HCT116 (cell line): Measurements from ENCODE around the gene RPUSD2. TPM values are rescaled to one million over a fixed set of nuclear protein-coding genes. Genes with fewer than 3 reads are reported as not detected.

Source experiments
- ATAC-seq: fragments of 200-7000 bp; cut with Tn5 transposase; 2 replicates; pipeline ENCODE4 v1.9.1; 2020; ENCODE audit warnings: mild to moderate bottlenecking, moderate library complexity
- BruUV-seq: library from RNA; stranded (reverse); fragments of 400-500 nt; replicated peaks from 2 replicates; lab custom pipeline; 2021; lab: Mats Ljungman, UMichigan
- CTCF ChIA-PET: fragments of 300-600 bp; sonication (Branson Sonifier 250); formaldehyde crosslinking; loops from one replicate; lab custom pipeline; 2021; ENCODE audit warnings: antibody characterized with exemption; lab: Charles Lee
- POLR2A ChIA-PET: fragments of 300-600, 350-600 bp; sonication (Branson Sonifier 250); formaldehyde crosslinking; loops from one replicate; lab custom pipeline; 2021; ENCODE audit warnings: antibody characterized with exemption; lab: Charles Lee
- RAD21 ChIA-PET, 2 experiments: fragments of 300-600 bp; sonication (Branson Sonifier 250); formaldehyde crosslinking; loops; one replicate each; lab custom pipeline; 2023; ENCODE audit warnings: low total read pairs in 2 of 2; ENCODE audit not compliant: uncharacterized antibody in 2 of 2, unreplicated experiment in 2 of 2, low non-redundant PET in 1 of 2; lab: Charles Lee
- DNase-seq: peaks from one replicate; pipeline ENCODE4 v3.0.0-alpha.2; 2010; ENCODE audit warnings: low read depth, low spot score
- H2AFZ ChIP-seq: fragments of 200-600 bp; shearing (Covaris generic), sonication (generic); 2 replicates; pipeline ENCODE4 v1.6.1; 2017; ENCODE audit warnings: low read depth, mixed run types, mixed read lengths, antibody characterized with exemption, low read length; ENCODE audit not compliant: poor library complexity, severe bottlenecking
- H3K27ac ChIP-seq: 2 replicates; pipeline ENCODE4 v1.5.1; 2012; ENCODE audit warnings: low read depth, low read length
- H3K27me3 ChIP-seq: fragments of 200-600 bp; sonication (generic); 2 replicates; pipeline ENCODE4 v1.6.1; 2016; ENCODE audit warnings: mixed run types, low read length, mixed read lengths; ENCODE audit not compliant: insufficient read depth
- H3K36me3 ChIP-seq, 2 experiments: fragments of 200-500 bp in 1 of 2; fragments of 200-600 bp in 1 of 2; sonication (Bioruptor generic) in 1 of 2; sonication (generic) in 1 of 2; 2 replicates each; pipeline versions ENCODE4 v1.5.1 to v1.6.1; 2014 to 2016; ENCODE audit warnings: low read length in 2 of 2, inconsistent platforms in 1 of 2, mixed read lengths in 1 of 2, mixed run types in 1 of 2; ENCODE audit not compliant: insufficient read depth in 2 of 2, control insufficient read depth in 1 of 2
- H3K4me1 ChIP-seq, 2 experiments: fragments of 200-600 bp in 1 of 2; sonication (generic) in 1 of 2; 2 replicates each; pipeline versions ENCODE4 v1.5.1 to v1.6.1; 2012 to 2017; ENCODE audit warnings: low read length in 2 of 2, inconsistent platforms in 1 of 2, mild to moderate bottlenecking in 1 of 2, mixed read lengths in 1 of 2, mixed run types in 1 of 2, moderate library complexity in 1 of 2; ENCODE audit not compliant: insufficient read depth in 2 of 2, control insufficient read depth in 1 of 2
- H3K4me2 ChIP-seq: fragments of 200-600 bp; sonication (generic); 2 replicates; pipeline ENCODE4 v1.6.1; 2017; ENCODE audit warnings: mixed run types, low read length, mixed read lengths
- H3K4me3 ChIP-seq, 2 experiments: fragments of 200-600 bp in 1 of 2; sonication (generic) in 1 of 2; replicated peaks in 1 of 2; 2 replicates each; pipeline ENCODE4 v1.5.1; 2011 to 2016; ENCODE audit warnings: low read length in 2 of 2, control low read depth in 1 of 2, low read depth in 1 of 2, mild to moderate bottlenecking in 1 of 2, mixed read lengths in 1 of 2, mixed run types in 1 of 2
- H3K79me2 ChIP-seq: fragments of 200-600 bp; sonication (generic); 2 replicates; pipeline ENCODE4 v1.6.1; 2017; ENCODE audit warnings: mild to moderate bottlenecking, mixed run types, low read length, moderate library complexity, mixed read lengths; ENCODE audit not compliant: insufficient read depth
- H3K9ac ChIP-seq: fragments of 200-600 bp; sonication (generic); 2 replicates; pipeline ENCODE4 v1.6.1; 2016; ENCODE audit warnings: low read length, mixed read lengths
- H3K9me2 ChIP-seq: fragments of 200-600 bp; sonication (generic), shearing (Covaris generic); 2 replicates; pipeline ENCODE4 v1.6.1; 2017; ENCODE audit warnings: mixed run types, mild to moderate bottlenecking, moderate library complexity; ENCODE audit not compliant: insufficient read depth
- H3K9me3 ChIP-seq, 2 experiments: fragments of 200-500 bp in 1 of 2; fragments of 200-600 bp in 1 of 2; sonication (Bioruptor generic) in 1 of 2; sonication (generic) in 1 of 2; 2 replicates each; pipeline ENCODE4 v1.6.1; 2014 to 2017; ENCODE audit warnings: low read length in 2 of 2, mixed read lengths in 2 of 2, inconsistent platforms in 1 of 2, low read depth in 1 of 2, mild to moderate bottlenecking in 1 of 2, mixed run types in 1 of 2, moderate library complexity in 1 of 2; ENCODE audit not compliant: control insufficient read depth in 1 of 2, insufficient read depth in 1 of 2
- H4K20me1 ChIP-seq: fragments of 200-600 bp; sonication (generic), shearing (Covaris generic); 2 replicates; pipeline ENCODE4 v1.6.1; 2017; ENCODE audit warnings: mixed run types, mild to moderate bottlenecking, moderate library complexity; ENCODE audit not compliant: insufficient read depth
- ATF3 ChIP-seq: IDR thresholded peaks from 2 replicates; pipeline ENCODE4 v1.6.1; 2012
- CEBPB ChIP-seq: IDR thresholded peaks from 2 replicates; pipeline ENCODE4 v1.6.1; 2012; ENCODE audit warnings: low read depth
- JUND ChIP-seq: IDR thresholded peaks from 2 replicates; pipeline ENCODE4 v1.6.1; 2012
- MAX ChIP-seq: IDR thresholded peaks from 2 replicates; pipeline ENCODE4 v1.6.1; 2012
- POLR2AphosphoS5 ChIP-seq: IDR thresholded peaks from 2 replicates; pipeline ENCODE4 v1.6.1; 2011; ENCODE audit warnings: mild to moderate bottlenecking, low read depth, low read length, moderate library complexity
- RAD21 ChIP-seq: IDR thresholded peaks from 2 replicates; pipeline ENCODE4 v1.6.1; 2012; ENCODE audit warnings: low read depth, mild to moderate bottlenecking
- REST ChIP-seq: IDR thresholded peaks from 2 replicates; pipeline ENCODE4 v1.6.1; 2012; ENCODE audit warnings: low read depth
- SP1 ChIP-seq: IDR thresholded peaks from 2 replicates; pipeline ENCODE4 v1.6.1; 2012; ENCODE audit warnings: low read depth
- TCF7L2 ChIP-seq: IDR thresholded peaks from 2 replicates; pipeline ENCODE4 v1.7.0; 2011; ENCODE audit warnings: borderline replicate concordance, inconsistent platforms; ENCODE audit not compliant: insufficient read depth, insufficient read length; ENCODE audit errors: extremely low read depth
- YY1 ChIP-seq: IDR thresholded peaks from 2 replicates; pipeline ENCODE4 v1.6.1; 2011; ENCODE audit warnings: low read length, low read depth, moderate library complexity, mild to moderate bottlenecking; ENCODE audit not compliant: insufficient replicate concordance; ENCODE audit errors: extremely low read depth
- ZNF274 ChIP-seq: fragments of 200-500 bp; sonication (Bioruptor generic); IDR thresholded peaks from 2 replicates; pipeline ENCODE4 v1.6.1; 2014; ENCODE audit warnings: mild to moderate bottlenecking, low read depth, low read length, inconsistent platforms
- intact Hi-C: fragments of 100-400 bp; cut with micrococcal nuclease; formaldehyde crosslinking; loops from 2 replicates; pipeline ENCODE4 v1.10.0; 2022
- total RNA-seq: library from RNA; stranded (reverse); gene quantifications from one replicate; pipeline ENCODE4 v1.2.1, GENCODE V29; 2021; ENCODE audit not compliant: unreplicated experiment

The RPUSD2 gene
- total RNA-seq, 1 experiment from 2014 or later: 22.5 TPM

GRCh38 chr15:40538976-40539375 lies 30.1 kb upstream of the RPUSD2 start (continued):
- TF ChIP-seq ATF3 (no peak), ZNF274 (no peak), REST (no peak), CEBPB (no peak), RAD21 (no peak), YY1 (no peak)

GRCh38 chr15:40543082-40543481 lies 26.0 kb upstream of the RPUSD2 start:
- POLR2A ChIA-PET: no interaction called here
- no peak overlapping the region for H3K4me3 ChIP-seq
- H3K9ac ChIP-seq: no peak overlapping the region
- no peak for DNase-seq
- BruUV-seq: no TSS peak
- no peaks in the 10 kb centered on the region for H3K79me2 ChIP-seq
- no peak overlapping the region for H3K4me2 ChIP-seq
- H4K20me1 ChIP-seq: no peaks in the 10 kb centered on the region
- ATAC-seq: no peak
- no peaks in the 10 kb centered on the region for H3K9me2 ChIP-seq
- H3K27me3 ChIP-seq: no peaks in the 10 kb centered on the region
- no peak overlapping the region for H2AFZ ChIP-seq
- H3K27ac ChIP-seq: no peak overlapping the region
- CTCF ChIA-PET: no interaction called here
- no peaks in the 10 kb centered on the region for H3K9me3 ChIP-seq
- no peaks in the 10 kb centered on the region for H3K4me1 ChIP-seq
- intact Hi-C loops: no loop called here
- TF ChIP-seq POLR2AphosphoS5 (no peak), TCF7L2 (no peak), YY1 (no peak), MAX (no peak), SP1 (no peak), JUND (no peak)
- TF ChIP-seq, all 23 proteins: peak for 0
- RAD21 ChIA-PET: no interaction called here
- H3K36me3 ChIP-seq: no peaks in the 10 kb centered on the region
